HG02981 (cell line): ENCODE measurements around the gene NIPSNAP3A.
"Not testable (repeated sequence)": the region's sequence is repeated elsewhere in the genome, so short reads cannot be mapped to it uniquely, and the experiment has no call there.

Experiments used
- ATAC-seq: cut with Tn5 transposase; IDR thresholded peaks from one replicate; pipeline ENCODE4 v1.9.1; 2021; ENCODE audit warnings: mild to moderate bottlenecking, moderate library complexity; ENCODE audit not compliant: unreplicated experiment

The NIPSNAP3A gene

DNA sequence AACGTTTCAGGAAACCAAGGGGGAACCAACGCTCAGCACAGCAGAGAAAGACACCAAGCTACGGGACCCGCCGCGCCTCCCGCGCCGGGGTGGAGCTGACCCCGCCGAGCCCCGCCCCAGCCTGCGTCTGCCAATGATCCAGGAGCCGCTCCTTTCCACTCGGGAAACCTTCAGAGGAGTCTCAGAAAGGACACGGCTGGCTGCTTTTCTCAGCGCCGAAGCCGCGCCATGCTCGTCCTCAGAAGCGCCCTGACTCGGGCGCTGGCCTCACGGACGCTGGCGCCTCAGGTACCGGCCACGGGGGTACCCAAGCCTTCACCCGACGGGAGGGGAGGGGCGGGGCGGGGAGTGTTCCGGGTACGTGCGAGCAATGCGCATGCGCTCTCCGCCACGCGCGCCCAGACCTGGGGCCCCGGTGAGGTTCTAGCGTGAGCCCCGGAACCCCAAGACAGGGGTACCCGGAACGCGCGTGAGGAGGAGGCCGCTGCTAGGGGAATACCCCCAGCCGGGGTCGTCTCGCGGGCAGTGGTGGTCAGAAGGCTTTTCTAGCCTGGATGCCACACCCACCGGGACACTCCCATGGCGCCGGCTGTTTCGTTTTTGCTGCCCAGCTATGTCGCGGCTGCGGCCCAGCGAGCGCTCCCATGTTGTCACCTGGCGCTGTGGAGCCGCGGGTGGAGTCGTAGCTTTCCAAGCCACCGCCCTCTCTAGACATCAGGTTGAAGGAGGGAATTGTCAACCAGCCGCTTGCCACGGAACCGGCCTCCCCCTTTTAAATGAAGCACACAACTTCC, at the start of gene NIPSNAP3A:
Gene NIPSNAP3A, plus strand, starts transcription at position 119 of the 794 bp plus-strand sequence. Its CDS starts 110 bp downstream, at position 229.
- peak; percentile 83 for ATAC-seq

DNA sequence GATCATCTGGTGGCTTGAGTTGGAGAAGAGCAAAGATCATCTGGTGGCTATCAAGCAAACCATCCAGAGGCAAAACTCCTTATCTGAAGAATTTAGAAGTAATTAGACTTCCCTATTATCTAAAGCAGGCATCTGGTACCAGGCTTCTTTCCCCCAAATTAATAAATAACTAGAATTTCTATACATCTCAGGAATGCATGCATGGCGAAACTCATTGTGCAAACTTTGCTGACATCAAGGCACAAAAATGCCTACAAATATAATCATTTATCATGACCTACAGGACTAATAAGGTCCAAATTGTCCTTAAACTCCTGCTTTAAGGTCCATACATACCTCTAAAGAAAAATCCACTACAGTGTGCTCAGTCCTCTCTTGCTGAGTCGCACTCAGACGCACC, 47.2 kb upstream of the NIPSNAP3A start:
- no peak for ATAC-seq

- not testable (repeated sequence) for ATAC-seq
These were observed 38.7 kb upstream of the NIPSNAP3A start for GRCh38 chr9:104708737-104709136.

DNA sequence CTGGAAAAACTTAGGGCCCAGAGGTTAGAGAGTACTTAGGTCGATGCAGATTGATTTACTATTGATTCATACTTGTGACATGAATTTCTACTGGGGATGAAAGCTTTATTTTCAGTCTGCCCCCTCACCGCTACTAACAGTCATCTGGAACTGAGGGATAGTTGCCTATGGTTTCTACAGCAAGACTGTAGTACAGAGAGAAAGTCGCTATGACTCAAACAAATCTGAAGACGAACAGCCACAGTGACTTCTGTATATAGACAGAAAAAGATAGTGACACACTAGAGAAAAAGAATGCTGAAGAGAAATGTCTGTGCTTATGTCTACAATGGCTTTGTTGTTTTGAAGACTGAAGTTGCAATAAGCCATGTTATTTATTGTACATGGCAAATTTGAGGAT, 35.9 kb upstream of the NIPSNAP3A start:
- no peak for ATAC-seq

GRCh38 chr9:104725014-104725413, 22.5 kb upstream of the NIPSNAP3A start:
- ATAC-seq: no peak

- ATAC-seq: no peak
These were observed 9.0 kb upstream of the NIPSNAP3A start for GRCh38 chr9:104738452-104738851.

DNA sequence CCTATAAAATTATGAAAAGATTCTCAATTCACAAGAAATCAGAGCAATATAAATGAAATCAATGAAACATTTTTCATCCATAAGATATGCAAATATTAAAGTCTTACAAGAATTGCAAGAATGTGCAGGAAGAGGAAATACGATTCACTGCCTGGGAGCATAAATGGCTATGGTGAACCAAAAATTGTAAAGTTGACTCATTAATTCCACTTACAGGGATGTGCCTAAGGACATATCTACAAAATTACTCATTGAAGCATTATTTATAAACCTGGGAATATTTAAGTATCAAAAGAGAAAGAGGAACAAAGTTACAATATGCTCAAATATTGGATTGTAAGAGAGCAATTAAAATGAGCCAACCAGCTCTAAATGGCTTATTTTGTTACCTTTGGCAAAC, 6.9 kb upstream of the NIPSNAP3A start:
- ATAC-seq: no peak

GRCh38 chr9:104743376-104743985, 4.0 kb upstream of the NIPSNAP3A start:
- peak; percentile 45 for ATAC-seq

- no peak for ATAC-seq
These were observed 1.6 kb upstream of the NIPSNAP3A start for GRCh38 chr9:104745852-104746251.

GRCh38 chr9:104746285-104746684, 1.2 kb upstream of the NIPSNAP3A start:
- ATAC-seq: no peak

DNA sequence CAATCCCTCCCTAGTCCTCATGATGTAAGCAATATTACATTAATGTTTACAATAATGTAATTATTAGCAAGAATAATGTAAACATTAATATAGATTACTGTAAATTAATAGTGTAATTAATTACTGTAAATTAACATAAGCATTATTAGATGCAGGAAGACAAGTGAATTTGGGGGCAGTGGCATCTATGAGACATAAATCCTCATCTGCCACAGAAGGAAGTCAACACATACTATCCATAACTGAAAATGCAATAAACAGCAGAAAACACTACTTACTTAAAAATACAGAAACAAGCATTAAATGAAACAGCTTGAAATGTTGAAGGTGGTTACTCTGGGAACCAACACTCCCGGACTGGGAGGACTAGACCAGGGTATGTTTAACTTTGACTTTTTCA, 685 bp upstream of the NIPSNAP3A start:
- ATAC-seq: no peak

DNA sequence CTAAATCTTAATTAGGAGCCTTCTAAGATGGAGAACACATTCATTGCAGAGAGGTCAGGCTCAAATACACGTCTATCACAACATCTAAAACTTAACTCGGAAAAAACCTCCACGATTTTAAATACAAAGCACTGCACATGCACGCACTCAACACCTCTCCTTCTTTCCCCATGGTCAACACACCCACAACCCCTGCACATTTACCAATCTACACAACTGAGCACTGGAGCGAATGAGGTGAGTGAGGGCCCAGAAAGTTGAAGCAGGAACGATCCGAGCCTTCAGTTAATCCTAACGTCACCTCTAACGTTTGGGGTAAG, 278 bp upstream of the NIPSNAP3A start:
- no peak for ATAC-seq

- ATAC-seq: peak; percentile 1
These were observed 1.0 kb downstream of the NIPSNAP3A start for GRCh38 chr9:104748359-104749031.

GRCh38 chr9:104750185-104750767, 2.8 kb downstream of the NIPSNAP3A start:
- ATAC-seq: peak; percentile 20

- peak; percentile 32 for ATAC-seq
These were observed 11.5 kb downstream of the NIPSNAP3A start for GRCh38 chr9:104758974-104759373.

- ATAC-seq: peak; percentile 46
These were observed 17.7 kb downstream of the NIPSNAP3A start for GRCh38 chr9:104765138-104765537.

- no peak for ATAC-seq
These were observed 18.5 kb downstream of the NIPSNAP3A start for GRCh38 chr9:104766025-104766424.

GRCh38 chr9:104767507-104767906, 20.0 kb downstream of the NIPSNAP3A start:
- ATAC-seq: no peak

DNA sequence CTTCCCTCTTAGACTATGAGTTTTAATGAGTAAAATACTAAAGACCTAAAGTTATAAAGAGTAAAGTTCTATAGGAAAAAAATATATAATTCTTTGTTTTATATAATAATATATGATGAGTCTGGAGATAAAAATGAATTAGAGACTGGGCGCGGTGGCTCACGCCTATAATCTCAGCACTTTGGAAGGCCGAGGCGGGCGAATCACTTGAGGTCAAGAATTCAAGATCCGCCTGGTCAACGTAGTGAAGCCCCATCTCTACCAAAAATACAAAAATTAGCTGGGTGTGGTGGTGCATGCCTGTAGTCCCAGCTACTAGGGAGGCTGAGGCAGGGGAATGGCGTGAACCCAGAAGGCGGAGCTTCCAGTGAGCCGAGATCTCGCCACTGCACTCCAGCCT, 21.5 kb downstream of the NIPSNAP3A start:
- not testable (repeated sequence) for ATAC-seq

GRCh38 chr9:104769655-104770054, 22.2 kb downstream of the NIPSNAP3A start:
- no peak for ATAC-seq

DNA sequence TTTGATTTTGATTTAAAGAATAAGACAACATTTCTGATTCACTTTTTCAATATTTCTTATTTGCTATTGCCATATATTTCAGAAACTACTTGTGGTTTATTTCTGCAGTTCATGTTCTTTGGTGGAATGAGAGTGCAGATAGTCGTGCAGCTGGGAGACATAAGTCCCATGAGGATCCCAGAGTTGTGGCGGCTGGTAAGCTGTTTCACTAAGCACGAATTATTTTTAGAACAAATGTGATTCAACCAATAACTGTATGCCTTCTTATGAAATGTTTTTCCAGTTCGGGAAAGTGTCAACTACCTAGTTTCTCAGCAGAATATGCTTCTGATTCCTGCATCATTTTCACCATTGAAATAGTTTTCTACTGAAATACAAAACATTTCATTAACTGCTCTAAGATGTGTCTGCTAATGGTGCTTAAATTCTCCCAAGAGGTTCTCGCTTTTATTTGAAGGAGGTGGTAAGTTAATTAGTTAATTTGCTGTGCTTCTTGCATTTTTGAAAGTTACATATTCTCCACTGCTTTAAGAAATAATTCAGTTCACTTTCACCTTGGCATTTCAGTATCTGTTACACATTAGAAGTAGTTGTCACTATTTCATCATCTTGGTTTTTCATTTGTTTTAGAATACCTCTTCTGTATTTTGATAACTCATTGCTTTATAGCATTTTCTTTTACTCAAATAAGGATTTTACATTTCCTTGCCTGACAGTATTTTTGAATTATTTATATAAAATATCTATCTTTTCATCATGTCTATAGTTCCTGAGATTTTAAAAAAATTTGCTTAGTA, 25.4 kb downstream of the NIPSNAP3A start:
- peak; percentile 25 for ATAC-seq
